H9 (cell line): Measurements from ENCODE around the gene ANKRD50. TPM values are rescaled to one million over a fixed set of nuclear protein-coding genes. Genes with fewer than 3 reads are reported as not detected.

Source experiments
- DNase-seq: peaks from one replicate; pipeline ENCODE4 v3.0.0-alpha.2; 2017
- H2AFZ ChIP-seq: one replicate; pipeline ENCODE4 v1.6.1; 2013; ENCODE audit warnings: mild to moderate bottlenecking, low read length, control low read depth, moderate library complexity
- H2AK5ac ChIP-seq: 2 replicates; pipeline ENCODE4 v1.6.1; 2013; ENCODE audit warnings: low read length, control low read depth, mixed read lengths; ENCODE audit not compliant: insufficient read length
- H2BK120ac ChIP-seq: one replicate; pipeline ENCODE4 v1.6.1; 2013; ENCODE audit warnings: low read depth, mild to moderate bottlenecking, low read length, control low read depth, inconsistent platforms; ENCODE audit not compliant: poor library complexity, severe bottlenecking
- H2BK12ac ChIP-seq: 2 replicates; pipeline ENCODE4 v1.6.1; 2013; ENCODE audit warnings: low read length, control low read depth, mixed read lengths, low read depth; ENCODE audit not compliant: insufficient read length
- H2BK15ac ChIP-seq: 2 replicates; pipeline ENCODE4 v1.6.1; 2013; ENCODE audit warnings: low read depth, low read length, control low read depth
- H2BK20ac ChIP-seq: one replicate; pipeline ENCODE4 v1.6.1; 2013; ENCODE audit warnings: low read depth, mild to moderate bottlenecking, low read length, control low read depth, inconsistent platforms; ENCODE audit not compliant: poor library complexity, severe bottlenecking
- H2BK5ac ChIP-seq: 2 replicates; pipeline ENCODE4 v1.6.1; 2013; ENCODE audit warnings: low read length, control low read depth, mixed read lengths; ENCODE audit not compliant: insufficient read length
- H3K14ac ChIP-seq: 2 replicates; pipeline ENCODE4 v1.6.1; 2013; ENCODE audit warnings: low read length, control low read depth; ENCODE audit not compliant: insufficient read depth
- H3K18ac ChIP-seq: 2 replicates; pipeline ENCODE4 v1.6.1; 2013; ENCODE audit warnings: low read depth, mild to moderate bottlenecking, mixed read lengths, low read length, control low read depth; ENCODE audit not compliant: insufficient read length
- H3K23ac ChIP-seq: 2 replicates; pipeline ENCODE4 v1.6.1; 2013; ENCODE audit warnings: low read length, control low read depth, mixed read lengths, low read depth; ENCODE audit not compliant: insufficient read length
- H3K23me2 ChIP-seq: 2 replicates; pipeline ENCODE4 v1.6.1; 2013; ENCODE audit warnings: low read depth, mild to moderate bottlenecking, mixed read lengths, low read length, control low read depth; ENCODE audit not compliant: insufficient read length, poor library complexity, severe bottlenecking
- H3K27ac ChIP-seq: 2 replicates; pipeline ENCODE4 v1.5.1; 2013; ENCODE audit warnings: low read length, control low read depth, mixed read lengths, low read depth; ENCODE audit not compliant: insufficient read length
- H3K27me3 ChIP-seq: 2 replicates; pipeline ENCODE4 v1.6.1; 2013; ENCODE audit warnings: low read length, control low read depth, inconsistent platforms; ENCODE audit not compliant: insufficient read depth
- H3K4ac ChIP-seq: 2 replicates; pipeline ENCODE4 v1.6.1; 2013; ENCODE audit warnings: low read depth, mild to moderate bottlenecking, control low read depth, inconsistent platforms, low read length, moderate library complexity
- H3K4me1 ChIP-seq: 2 replicates; pipeline ENCODE4 v1.6.1; 2013; ENCODE audit warnings: low read length, control low read depth, inconsistent platforms; ENCODE audit not compliant: insufficient read depth
- H3K4me2 ChIP-seq: 2 replicates; pipeline ENCODE4 v1.6.1; 2013; ENCODE audit warnings: low read length, control low read depth, mixed read lengths; ENCODE audit not compliant: insufficient read length, insufficient read depth
- H3K56ac ChIP-seq: 2 replicates; pipeline ENCODE4 v1.6.1; 2013; ENCODE audit warnings: low read depth, mild to moderate bottlenecking, mixed read lengths, low read length, control low read depth; ENCODE audit not compliant: insufficient read length
- H3K79me1 ChIP-seq: 2 replicates; pipeline ENCODE4 v1.6.1; 2013; ENCODE audit warnings: low read depth, mild to moderate bottlenecking, moderate library complexity, low read length, control low read depth, inconsistent platforms; ENCODE audit not compliant: insufficient read depth, poor library complexity, severe bottlenecking
- H3K79me2 ChIP-seq: 2 replicates; pipeline ENCODE4 v1.6.1; 2013; ENCODE audit warnings: low read length, control low read depth, inconsistent platforms; ENCODE audit not compliant: insufficient read depth
- H3K9ac ChIP-seq: 2 replicates; pipeline ENCODE4 v1.6.1; 2013; ENCODE audit warnings: low read length, control low read depth, mixed read lengths; ENCODE audit not compliant: insufficient read length; ENCODE audit errors: extremely low read depth
- H3K9me3 ChIP-seq: one replicate; pipeline ENCODE4 v1.6.1; 2013; ENCODE audit warnings: low read depth, low read length, inconsistent platforms; ENCODE audit not compliant: control insufficient read depth
- H3T11ph ChIP-seq: one replicate; pipeline ENCODE4 v1.6.1; 2013; ENCODE audit warnings: mild to moderate bottlenecking, low read length, control low read depth, inconsistent platforms
- H4K20me1 ChIP-seq: one replicate; pipeline ENCODE4 v1.6.1; 2013; ENCODE audit not compliant: control insufficient read depth, insufficient read length, insufficient read depth
- H4K5ac ChIP-seq: 2 replicates; pipeline ENCODE4 v1.6.1; 2013; ENCODE audit warnings: low read depth, mild to moderate bottlenecking, mixed read lengths, low read length, control low read depth; ENCODE audit not compliant: insufficient read length
- H4K8ac ChIP-seq: replicated peaks from 2 replicates; pipeline ENCODE4 v1.6.1; 2013; ENCODE audit warnings: low read length, control low read depth, mixed read lengths, low read depth; ENCODE audit not compliant: insufficient read length
- H4K91ac ChIP-seq: 2 replicates; pipeline ENCODE4 v1.6.1; 2013; ENCODE audit warnings: low read depth, mild to moderate bottlenecking, moderate library complexity, mixed read lengths, low read length, control low read depth; ENCODE audit not compliant: insufficient read length
- H3K27ac Mint-ChIP-seq, 3 experiments: 2 replicates in 2 of 3; 3 replicates in 1 of 3; pipeline ENCODE4 v1.8.0; 2020 to 2021; ENCODE audit warnings: mixed read lengths in 3 of 3, mild to moderate bottlenecking in 1 of 3, moderate library complexity in 1 of 3
- H3K27me3 Mint-ChIP-seq: 2 replicates; pipeline ENCODE4 v1.8.0; 2021; ENCODE audit warnings: low read depth, mild to moderate bottlenecking, moderate library complexity, mixed read lengths
- H3K36me3 Mint-ChIP-seq, 3 experiments: 2 replicates in 2 of 3; 3 replicates in 1 of 3; pipeline ENCODE4 v1.8.0; 2020 to 2021; ENCODE audit warnings: low read depth in 3 of 3, mixed read lengths in 3 of 3; ENCODE audit not compliant: insufficient read depth in 1 of 3
- H3K4me1 Mint-ChIP-seq, 2 experiments: 2 replicates each; pipeline ENCODE4 v1.8.0; 2020; ENCODE audit warnings: mixed read lengths in 2 of 2
- H3K4me3 Mint-ChIP-seq, 2 experiments: 2 replicates in 1 of 2; 3 replicates in 1 of 2; pipeline ENCODE4 v1.8.0; 2020 to 2021; ENCODE audit warnings: mild to moderate bottlenecking in 2 of 2, mixed read lengths in 2 of 2, moderate library complexity in 1 of 2
- H3K9me3 Mint-ChIP-seq, 2 experiments: 2 replicates in 1 of 2; 3 replicates in 1 of 2; pipeline ENCODE4 v1.8.0; 2020; ENCODE audit warnings: mild to moderate bottlenecking in 2 of 2, mixed read lengths in 2 of 2, moderate library complexity in 1 of 2
- CTCF ChIP-seq: fragments of 200-600 bp; sonication (generic); conservative IDR thresholded peaks from 3 replicates; pipeline ENCODE4 v1.8.0; 2021; ENCODE audit warnings: antibody characterized with exemption, mild to moderate bottlenecking
- WGBS: extraction: QIAGEN DNeasy Blood & Tissue Kit; methylation state at CpG from one replicate; pipeline ENCODE4 v1.1.7; 2013; ENCODE audit warnings: missing lambda C conversion rate, low lambda C conversion rate, mixed read lengths; ENCODE audit not compliant: insufficient read length; ENCODE audit errors: extremely low coverage; 5-methylcytosine and 5-hydroxymethylcytosine counted together
- total RNA-seq: library from RNA; stranded (reverse); gene quantifications from 2 replicates; pipeline ENCODE4 v1.2.1, GENCODE V29; 2021

ANKRD50 gene
- total RNA-seq, 1 experiment from 2014 or later: 30.1 TPM

- Histone ChIP-seq H3K79me1 (no peaks in the 10 kb centered on the region), H2BK120ac (no peak overlapping the region), H4K8ac (no peak overlapping the region), H2BK20ac (no peak overlapping the region), H3K18ac (no peak overlapping the region), H2BK5ac (no peak overlapping the region), H2AK5ac (no peak overlapping the region), H3K4ac (no peak overlapping the region), H3K27me3 (no peaks in the 10 kb centered on the region), H4K5ac (no peak overlapping the region), H4K20me1 (no peaks in the 10 kb centered on the region), H3T11ph (no peak overlapping the region), H3K23me2 (no peaks in the 10 kb centered on the region), H3K23ac (no peak overlapping the region), H3K9ac (no peak overlapping the region), H3K14ac (no peak overlapping the region), H2BK12ac (no peak overlapping the region), H3K79me2 (no peaks in the 10 kb centered on the region), H3K4me1 (no peaks in the 10 kb centered on the region), H3K9me3 (no peaks in the 10 kb centered on the region), H2BK15ac (no peak overlapping the region), H2AFZ (no peak overlapping the region), H3K56ac (no peak overlapping the region), H3K27ac (no peak overlapping the region), H3K4me2 (no peak overlapping the region), H4K91ac (no peak overlapping the region)
- no peak for DNase-seq
- Mint-ChIP-seq H3K27ac (no peak overlapping the region), H3K4me1 (no peaks in the 10 kb centered on the region), H3K4me3 (no peak overlapping the region), H3K36me3 (no peaks in the 10 kb centered on the region), H3K9me3 (no peaks in the 10 kb centered on the region), H3K27me3 (no peaks in the 10 kb centered on the region)
- no CpG with 5 or more reads among the region's 1 CpG for WGBS
- TF ChIP-seq CTCF: no peak
Measured at GRCh38 chr4:124748965-124749364, 36.4 kb upstream of the ANKRD50 start.
